Activated T-helper 1 cell treated with Interleukin-2 at 50 U/mL for 16 hours (primary cell): Measurements from ENCODE around the gene CATSPER3.

Experiments
- DNase-seq: peaks from one replicate; pipeline ENCODE4 v3.0.0-alpha.2; 2020; ENCODE audit warnings: low read depth

Gene CATSPER3

GRCh38 chr5:135042595-135042994 lies 74.9 kb downstream of the CATSPER3 start:
- DNase-seq: no peak

GRCh38 chr5:135045488-135045887 lies 77.8 kb downstream of the CATSPER3 start:
- no peak for DNase-seq

- no peak for DNase-seq
Measured at GRCh38 chr5:135046661-135047346, 79.1 kb downstream of the CATSPER3 start.

- DNase-seq: no peak
Measured at GRCh38 chr5:135047347-135047695, 79.6 kb downstream of the CATSPER3 start.

GRCh38 chr5:135048286-135048685 lies 80.6 kb downstream of the CATSPER3 start:
- no peak for DNase-seq

- DNase-seq: no peak
Measured at GRCh38 chr5:135048930-135049329, 81.2 kb downstream of the CATSPER3 start.

GRCh38 chr5:135050244-135050767 lies 82.6 kb downstream of the CATSPER3 start:
- no peak for DNase-seq

- no peak for DNase-seq
Measured at GRCh38 chr5:135051399-135051798, 83.7 kb downstream of the CATSPER3 start.

GRCh38 chr5:135051872-135052271 lies 84.2 kb downstream of the CATSPER3 start:
- no peak for DNase-seq

GRCh38 chr5:135052511-135053145 lies 84.9 kb downstream of the CATSPER3 start:
- DNase-seq: no peak

- no peak for DNase-seq
Measured at GRCh38 chr5:135053278-135053677, 85.6 kb downstream of the CATSPER3 start.

GRCh38 chr5:135053989-135054388 lies 86.3 kb downstream of the CATSPER3 start:
- no peak for DNase-seq

- no peak for DNase-seq
Measured at GRCh38 chr5:135054546-135054945, 86.8 kb downstream of the CATSPER3 start.

GRCh38 chr5:135055396-135055795 lies 87.7 kb downstream of the CATSPER3 start:
- DNase-seq: no peak

- no peak for DNase-seq
Measured at GRCh38 chr5:135056316-135057030, 88.8 kb downstream of the CATSPER3 start.

GRCh38 chr5:135057233-135057632 lies 89.5 kb downstream of the CATSPER3 start:
- DNase-seq: no peak

- DNase-seq: no peak
Measured at GRCh38 chr5:135058331-135058732, 90.6 kb downstream of the CATSPER3 start.

- DNase-seq: no peak
Measured at GRCh38 chr5:135059000-135059923, 91.6 kb downstream of the CATSPER3 start.

GRCh38 chr5:135060021-135060420 lies 92.3 kb downstream of the CATSPER3 start:
- DNase-seq: no peak

- DNase-seq: no peak
Measured at GRCh38 chr5:135061001-135061400, 93.3 kb downstream of the CATSPER3 start.
